ENCODE results near the gene CCDC85A. TPM values are rescaled to one million over a fixed set of nuclear protein-coding genes. Genes with fewer than 3 reads are reported as not detected.

Gene CCDC85A
- total RNA-seq, 1 experiment from 2014 or later: 0.10 TPM

- CTCF ChIA-PET: no interaction called here
- Histone ChIP-seq H2AFZ (ENCODE audit: low read depth, low read length, poor library complexity, severe bottlenecking) (no peak overlapping the region), H3K4me3 (replicated peaks in 1 of 2; ENCODE audit: low read depth in 1 of 2, low read length in 2 of 2) (no peak overlapping the region), H3K9me2 (ENCODE audit: insufficient read depth) (no peaks in the 10 kb centered on the region), H4K20me1 (ENCODE audit: insufficient read depth) (no peaks in the 10 kb centered on the region), H3K9ac (ENCODE audit: low read length) (no peak overlapping the region), H3K4me1 (ENCODE audit: control insufficient read depth in 1 of 2, insufficient read depth in 2 of 2, low read length in 2 of 2) (no peaks in the 10 kb centered on the region), H3K27ac (ENCODE audit: low read depth, low read length) (no peak overlapping the region), H3K79me2 (ENCODE audit: insufficient read depth, low read length) (no peaks in the 10 kb centered on the region), H3K4me2 (ENCODE audit: low read length) (no peak overlapping the region), H3K9me3 (ENCODE audit: control insufficient read depth in 1 of 2, insufficient read depth in 1 of 2, low read depth in 1 of 2, low read length in 2 of 2) (no peaks in the 10 kb centered on the region), H3K27me3 (ENCODE audit: insufficient read depth, low read length) (no peaks in the 10 kb centered on the region), H3K36me3 (ENCODE audit: control insufficient read depth in 1 of 2, insufficient read depth in 2 of 2, low read length in 2 of 2) (no peaks in the 10 kb centered on the region)
- BruUV-seq (replicated peaks): no TSS peak
- TF ChIP-seq CBX3 (IDR thresholded peaks at IDR 0.05; ENCODE audit: low read depth): no peak
- no peak for TF ChIP-seq SRF (IDR thresholded peaks at IDR 0.05; ENCODE audit: low read depth)
- TF ChIP-seq YY1 (IDR thresholded peaks at IDR 0.05; ENCODE audit: extremely low read depth, insufficient replicate concordance, low read depth, low read length): no peak
- TF ChIP-seq EZH2 (IDR thresholded peaks at IDR 0.05): no peak
- TF ChIP-seq ZBTB33 (IDR thresholded peaks at IDR 0.05; ENCODE audit: extremely low read depth, insufficient replicate concordance, low read length): no peak
- TF ChIP-seq RAD21 (IDR thresholded peaks at IDR 0.05; ENCODE audit: low read depth): no peak
- no peak for TF ChIP-seq ZNF274 (IDR thresholded peaks at IDR 0.05; ENCODE audit: low read depth, low read length)
- no peak for TF ChIP-seq ATF3 (IDR thresholded peaks at IDR 0.05)
- TF ChIP-seq EGR1 (IDR thresholded peaks at IDR 0.05; ENCODE audit: low read depth): no peak
- TF ChIP-seq ELF1 (IDR thresholded peaks at IDR 0.05; ENCODE audit: borderline replicate concordance, low read depth): no peak
- TF ChIP-seq POLR2A (IDR thresholded peaks at IDR 0.05; ENCODE audit: borderline replicate concordance, extremely low read depth, insufficient read depth, insufficient read length): no peak
- no peak for TF ChIP-seq POLR2AphosphoS5 (IDR thresholded peaks at IDR 0.05; ENCODE audit: low read depth, low read length)
- TF ChIP-seq ZFX (IDR thresholded peaks at IDR 0.05): no peak
- TF ChIP-seq TCF7L2 (IDR thresholded peaks at IDR 0.05; ENCODE audit: borderline replicate concordance, extremely low read depth, insufficient read depth, insufficient read length): no peak
- TF ChIP-seq MAX (IDR thresholded peaks at IDR 0.05): no peak
- ATAC-seq (no peak), DNase-seq (ENCODE audit: low read depth, low spot score) (no peak)
- intact Hi-C loops (cut with micrococcal nuclease): no loop called here
- RAD21 ChIA-PET (ENCODE audit: low non-redundant PET in 1 of 2, low total read pairs in 2 of 2, uncharacterized antibody in 2 of 2, unreplicated experiment in 2 of 2): no interaction called here
- POLR2A ChIA-PET: no interaction called here
Observed at GRCh38 chr2:56267415-56267788, 83.6 kb downstream of the CCDC85A start.

All from HCT116 (cell line).